Duodenal mucosa (tissue), 2 donors: ENCODE results near the gene TIGD6.

Source experiments
- H3K27ac ChIP-seq: one replicate; pipeline ENCODE4 v1.7.0; 2013; ENCODE audit warnings: low read depth, low read length
- H3K27me3 ChIP-seq, 2 donors: one replicate each; pipeline ENCODE4 v1.7.0; 2013; ENCODE audit warnings: low read length in 2 of 2, control low read depth in 1 of 2; ENCODE audit not compliant: insufficient read depth in 2 of 2, control insufficient read depth in 1 of 2
- H3K36me3 ChIP-seq, 2 donors: one replicate each; pipeline ENCODE4 v1.7.0; 2013; ENCODE audit warnings: low read length in 2 of 2, control low read depth in 1 of 2; ENCODE audit not compliant: insufficient read depth in 2 of 2, control insufficient read depth in 1 of 2
- H3K4me1 ChIP-seq, 2 donors: one replicate each; pipeline ENCODE4 v1.7.0; 2013; ENCODE audit warnings: low read length in 2 of 2, control low read depth in 1 of 2; ENCODE audit not compliant: insufficient read depth in 2 of 2, control insufficient read depth in 1 of 2
- H3K4me3 ChIP-seq, 2 donors: one replicate each; pipeline ENCODE4 v1.7.0; 2013; ENCODE audit warnings: low read length in 2 of 2, low read depth in 1 of 2
- H3K9ac ChIP-seq, 2 donors: one replicate each; pipeline ENCODE4 v1.7.0; 2013; ENCODE audit warnings: low read length in 2 of 2, low read depth in 1 of 2
- H3K9me3 ChIP-seq, 2 donors: one replicate each; pipeline ENCODE4 v1.7.0; 2013; ENCODE audit warnings: low read length in 2 of 2, control low read depth in 1 of 2; ENCODE audit not compliant: control insufficient read depth in 1 of 2

Gene TIGD6

DNA sequence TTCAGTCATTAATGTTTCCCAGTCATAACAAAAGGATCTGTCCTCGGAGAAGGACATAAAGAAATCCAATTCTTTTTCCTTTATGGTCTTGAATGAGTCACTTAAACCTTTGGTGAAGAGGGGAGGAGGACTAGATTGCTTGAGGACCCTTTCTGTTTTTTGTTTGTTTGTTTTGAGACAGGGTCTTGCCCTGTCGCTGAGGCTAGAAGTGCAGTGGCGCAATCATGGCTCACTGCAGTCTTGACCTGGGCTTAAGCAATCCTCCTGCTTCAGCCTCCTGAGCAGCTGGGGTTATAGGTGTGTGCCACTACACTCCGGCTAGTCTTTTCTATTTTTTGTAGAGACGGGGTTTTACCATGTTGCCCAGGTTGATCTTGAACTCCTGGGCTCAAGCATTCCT lies 12.3 kb downstream of the TIGD6 start:
- no peak overlapping the region for H3K27ac ChIP-seq
- no peak overlapping the region for H3K9ac ChIP-seq
- no peaks in the 10 kb centered on the region for H3K27me3 ChIP-seq
- H3K9me3 ChIP-seq: no peaks in the 10 kb centered on the region
- H3K36me3 ChIP-seq: no peaks in the 10 kb centered on the region
- peaks cover 0 to 3% of the 10 kb centered on the region in 2 donors for H3K4me1 ChIP-seq
- H3K4me3 ChIP-seq: no peak overlapping the region

DNA sequence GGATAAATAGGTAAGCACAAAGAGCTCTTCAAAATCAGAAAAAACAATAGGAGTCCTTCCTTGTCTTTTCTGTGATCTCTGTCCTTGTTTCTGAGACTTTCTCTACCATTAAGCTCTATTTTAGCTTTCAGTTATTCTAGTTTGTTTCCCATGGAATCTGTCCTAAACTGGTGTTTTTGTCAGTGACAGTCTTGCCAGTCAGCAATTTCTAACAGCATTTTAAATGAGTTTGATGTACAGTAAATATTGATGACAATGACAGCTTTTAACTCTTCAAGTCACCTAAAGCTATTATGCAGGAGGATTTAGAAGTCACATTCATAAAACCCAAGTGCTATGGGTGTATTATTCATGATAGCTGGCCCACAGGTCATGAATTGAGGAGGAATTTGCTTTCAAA lies 17.9 kb downstream of the TIGD6 start:
- no peak overlapping the region for H3K9ac ChIP-seq
- H3K9me3 ChIP-seq: no peaks in the 10 kb centered on the region
- H3K36me3 ChIP-seq: peaks cover 14 to 19% of the 10 kb centered on the region in 2 donors
- H3K27ac ChIP-seq: no peak overlapping the region
- no peak overlapping the region for H3K4me3 ChIP-seq
- no peaks in the 10 kb centered on the region for H3K27me3 ChIP-seq
- peaks cover 7 to 12% of the 10 kb centered on the region in 2 donors for H3K4me1 ChIP-seq

DNA sequence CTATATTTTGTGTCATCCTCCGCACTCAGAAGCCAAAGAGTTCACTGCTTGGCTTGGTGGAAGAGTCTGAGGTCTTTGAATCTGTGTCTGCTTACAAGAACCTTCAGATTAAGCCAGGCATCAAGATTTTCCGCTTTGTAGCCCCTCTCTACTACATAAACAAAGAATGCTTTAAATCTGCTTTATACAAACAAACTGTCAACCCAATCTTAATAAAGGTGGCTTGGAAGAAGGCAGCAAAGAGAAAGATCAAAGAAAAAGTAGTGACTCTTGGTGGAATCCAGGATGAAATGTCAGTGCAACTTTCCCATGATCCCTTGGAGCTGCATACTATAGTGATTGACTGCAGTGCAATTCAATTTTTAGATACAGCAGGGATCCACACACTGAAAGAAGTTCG lies 19.2 kb downstream of the TIGD6 start:
- H3K9ac ChIP-seq: no peak overlapping the region
- no peaks in the 10 kb centered on the region for H3K27me3 ChIP-seq
- no peak overlapping the region for H3K27ac ChIP-seq
- peaks cover 7 to 12% of the 10 kb centered on the region in 2 donors for H3K4me1 ChIP-seq
- H3K4me3 ChIP-seq: no peak overlapping the region
- H3K36me3 ChIP-seq: peaks cover 14 to 19% of the 10 kb centered on the region in 2 donors
- H3K9me3 ChIP-seq: no peaks in the 10 kb centered on the region

DNA sequence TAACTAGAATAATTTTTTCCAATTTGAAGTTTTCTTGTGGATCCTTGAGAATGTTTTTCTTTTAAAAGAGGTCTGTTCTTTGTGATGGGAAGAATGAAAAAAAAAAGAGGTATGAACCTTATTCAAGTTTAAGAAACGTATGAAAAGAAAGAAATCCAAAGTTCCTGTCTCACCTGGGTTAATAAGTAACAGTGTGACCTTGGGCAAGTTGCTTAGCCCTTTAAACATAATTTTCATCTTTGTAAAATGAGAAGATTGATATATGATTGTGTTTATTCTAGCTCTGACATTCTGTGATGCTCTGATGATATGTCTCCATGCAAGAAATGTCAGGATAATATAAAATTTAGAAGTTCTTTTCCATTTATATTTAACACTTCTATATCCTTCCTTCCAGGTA lies 20.6 kb downstream of the TIGD6 start:
- Histone ChIP-seq H3K36me3 (peaks cover 14 to 19% of the 10 kb centered on the region in 2 donors), H3K27ac (no peak overlapping the region), H3K9me3 (no peaks in the 10 kb centered on the region), H3K4me3 (no peak overlapping the region), H3K4me1 (peaks cover 7 to 12% of the 10 kb centered on the region in 2 donors), H3K9ac (no peak overlapping the region), H3K27me3 (no peaks in the 10 kb centered on the region)

DNA sequence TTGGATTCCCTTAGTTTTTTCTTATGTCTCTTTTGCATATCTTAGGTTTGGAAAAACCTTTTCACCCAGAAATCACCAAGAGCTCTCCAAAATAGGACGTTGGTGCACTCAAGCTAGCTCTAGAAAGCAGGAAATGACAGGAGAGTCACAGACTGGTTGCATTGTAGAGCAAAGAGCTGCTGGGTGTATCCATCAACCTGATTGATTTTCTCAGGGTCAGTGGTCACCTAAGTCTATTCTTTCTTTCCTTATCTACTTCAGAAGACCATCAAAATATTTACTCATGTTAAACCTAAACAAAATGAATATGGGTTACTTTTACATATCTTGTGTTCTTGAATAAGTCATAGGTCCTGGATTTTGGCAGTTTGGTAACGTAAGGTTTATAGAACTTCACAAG lies 25.0 kb downstream of the TIGD6 start:
- H3K9ac ChIP-seq: no peak overlapping the region
- no peaks in the 10 kb centered on the region for H3K9me3 ChIP-seq
- H3K4me3 ChIP-seq: no peak overlapping the region
- H3K4me1 ChIP-seq: peaks cover 5 to 6% of the 10 kb centered on the region in 2 donors
- H3K36me3 ChIP-seq: peaks cover 8 to 9% of the 10 kb centered on the region in 2 donors
- H3K27me3 ChIP-seq: no peaks in the 10 kb centered on the region
- H3K27ac ChIP-seq: no peak overlapping the region

DNA sequence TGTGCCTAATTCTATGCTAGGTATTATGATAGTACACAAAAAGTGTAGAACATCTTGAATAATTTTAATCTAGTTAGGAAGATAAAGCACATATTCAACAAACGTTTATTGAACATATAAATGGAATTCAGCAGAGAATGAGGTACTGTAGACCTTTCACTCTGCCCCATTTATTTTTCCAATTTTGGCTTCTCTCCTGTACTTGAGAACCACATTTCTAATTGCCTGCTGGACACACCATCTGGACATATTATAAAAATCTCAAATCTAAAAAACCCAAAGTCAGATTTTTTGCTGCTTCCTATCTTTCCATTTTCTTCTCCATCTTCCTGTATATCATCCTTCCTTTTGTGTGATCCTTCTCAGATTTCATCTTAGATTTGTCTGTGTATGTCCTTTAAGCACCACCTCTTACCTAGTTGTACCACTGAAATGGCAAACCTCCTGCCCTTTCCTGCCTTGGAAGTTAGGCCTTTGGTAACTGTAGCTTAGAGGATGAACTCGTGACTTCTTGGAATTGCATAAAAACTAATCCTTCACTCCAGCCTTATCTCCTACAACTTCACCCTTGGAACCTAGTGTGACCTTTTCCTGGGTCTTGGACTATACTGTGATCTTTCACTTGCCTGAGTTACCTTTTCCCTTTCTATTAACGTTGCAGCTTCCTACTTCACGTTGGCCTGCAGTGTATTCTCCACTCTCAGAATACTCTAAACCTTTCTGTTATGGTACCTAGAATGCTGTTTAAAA lies 31.1 kb downstream of the TIGD6 start:
- H3K27ac ChIP-seq: no peak overlapping the region
- no peaks in the 10 kb centered on the region for H3K27me3 ChIP-seq
- H3K4me1 ChIP-seq: peaks cover 10 to 17% of the 10 kb centered on the region in 2 donors
- no peak overlapping the region for H3K9ac ChIP-seq
- no peak overlapping the region for H3K4me3 ChIP-seq
- H3K36me3 ChIP-seq: no peaks in the 10 kb centered on the region
- H3K9me3 ChIP-seq: no peaks in the 10 kb centered on the region

DNA sequence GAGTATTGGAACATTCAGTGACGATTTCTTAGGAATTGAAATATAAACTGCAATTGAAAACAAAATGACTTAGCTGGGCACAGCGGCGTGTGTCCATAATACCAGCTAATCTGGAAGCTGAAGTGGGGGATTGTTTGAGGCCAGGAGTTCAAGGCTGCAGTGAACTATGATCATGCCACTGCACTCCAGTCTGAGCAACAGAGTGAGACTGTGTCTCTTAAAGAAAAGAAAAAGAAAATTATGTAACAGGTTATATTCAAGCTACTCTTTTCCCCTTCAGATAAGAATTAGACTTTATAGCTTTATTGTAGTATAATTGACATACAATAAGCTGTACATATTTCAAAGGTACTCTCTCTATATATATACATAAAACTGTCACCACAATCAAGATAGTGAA lies 33.5 kb downstream of the TIGD6 start:
- Histone ChIP-seq H3K4me1 (peaks cover 10 to 17% of the 10 kb centered on the region in 2 donors), H3K27me3 (no peaks in the 10 kb centered on the region), H3K9me3 (no peaks in the 10 kb centered on the region), H3K36me3 (no peaks in the 10 kb centered on the region), H3K9ac (no peak overlapping the region), H3K4me3 (no peak overlapping the region), H3K27ac (no peak overlapping the region)

DNA sequence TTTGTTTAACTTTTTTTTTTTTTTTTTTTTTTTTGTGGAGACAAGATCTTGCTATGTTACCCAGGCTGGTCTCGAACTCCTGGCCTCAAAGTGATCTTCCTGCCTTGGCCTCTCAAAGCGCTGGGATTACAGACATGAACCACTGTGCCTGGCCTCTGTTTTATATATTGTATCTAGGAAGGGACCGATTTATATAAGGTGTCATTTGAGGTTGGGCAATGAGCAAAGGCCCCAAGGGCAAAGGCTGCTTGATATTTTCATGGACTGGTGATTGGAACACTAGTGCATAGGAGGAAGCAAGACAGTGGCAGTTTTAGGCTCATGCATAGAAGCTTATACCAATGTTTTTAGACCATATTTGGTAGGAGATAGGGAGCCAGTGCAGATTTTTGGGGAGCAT lies 36.7 kb downstream of the TIGD6 start:
- H3K4me3 ChIP-seq: no peak overlapping the region
- H3K9ac ChIP-seq: no peak overlapping the region
- no peaks in the 10 kb centered on the region for H3K36me3 ChIP-seq
- no peaks in the 10 kb centered on the region for H3K27me3 ChIP-seq
- H3K4me1 ChIP-seq: peaks cover 20 to 22% of the 10 kb centered on the region in 2 donors
- no peak overlapping the region for H3K27ac ChIP-seq
- H3K9me3 ChIP-seq: no peaks in the 10 kb centered on the region

DNA sequence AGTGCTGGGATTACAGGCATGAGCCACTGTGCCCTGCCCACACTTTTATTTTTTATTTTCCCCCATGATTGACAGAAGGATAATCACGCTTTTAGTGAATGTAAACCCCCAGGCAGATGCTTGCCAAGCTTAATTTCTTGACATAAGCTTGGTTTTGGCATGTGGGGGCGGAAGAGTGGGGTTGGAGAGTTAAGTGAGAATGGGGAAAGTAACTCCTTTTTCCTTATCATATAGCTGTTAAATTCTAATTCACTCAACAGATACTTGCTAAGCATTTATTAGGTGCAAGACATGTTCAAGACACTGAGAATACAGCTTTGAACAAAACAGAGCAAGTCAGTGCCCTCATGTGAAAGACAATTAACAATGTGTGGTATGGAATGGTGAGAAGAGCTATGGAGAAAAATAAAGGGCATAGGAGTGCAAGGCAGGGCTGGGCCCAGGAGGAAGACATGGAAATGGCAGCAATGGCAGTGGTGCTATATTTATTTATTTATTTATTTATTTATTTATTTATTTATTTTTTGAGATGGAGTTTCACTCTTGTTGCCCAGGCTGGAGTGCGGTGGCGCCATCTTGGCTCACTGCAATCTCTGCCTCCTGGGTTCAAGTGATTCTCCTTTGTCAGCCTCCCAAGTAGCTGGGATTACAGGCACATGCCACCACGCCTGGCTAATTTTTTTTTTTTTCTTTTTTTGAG lies 37.7 kb downstream of the TIGD6 start:
- H3K9ac ChIP-seq: no peak overlapping the region
- no peak overlapping the region for H3K4me3 ChIP-seq
- H3K4me1 ChIP-seq: peaks cover 18 to 20% of the 10 kb centered on the region in 2 donors
- H3K9me3 ChIP-seq: no peaks in the 10 kb centered on the region
- H3K27me3 ChIP-seq: no peaks in the 10 kb centered on the region
- no peaks in the 10 kb centered on the region for H3K36me3 ChIP-seq
- no peak overlapping the region for H3K27ac ChIP-seq

DNA sequence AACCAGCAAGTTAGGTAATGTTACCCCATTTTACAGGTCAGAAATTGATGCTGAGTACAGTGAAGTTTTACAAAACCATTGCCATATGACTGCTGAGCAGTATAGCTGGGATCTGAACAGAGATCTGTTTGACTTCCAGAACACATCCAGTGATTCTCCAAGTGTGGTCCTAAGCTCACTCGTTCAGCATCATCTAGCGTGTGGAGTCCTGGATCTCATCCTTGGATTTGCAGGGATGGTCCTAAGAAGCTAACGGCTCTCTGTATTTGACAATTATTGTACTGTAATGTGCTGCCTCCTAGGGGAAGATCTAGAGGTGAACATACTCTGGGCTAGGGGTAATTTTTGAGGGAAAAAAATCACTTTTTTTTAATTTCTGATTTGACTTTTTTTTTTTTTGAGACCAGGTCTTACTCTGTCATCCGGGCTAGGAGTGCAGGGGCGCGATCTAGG lies 38.5 kb downstream of the TIGD6 start:
- Histone ChIP-seq H3K27ac (no peak overlapping the region), H3K4me1 (peaks cover 12 to 20% of the 10 kb centered on the region in 2 donors), H3K9ac (peak overlapping the region in 1 of 2 donors; percentile 79)

More for the DNA sequence above, 38.5 kb downstream of the TIGD6 start:
- Histone ChIP-seq H3K4me3 (peak overlapping the region; percentile 80 to 87), H3K9me3 (no peaks in the 10 kb centered on the region), H3K27me3 (no peaks in the 10 kb centered on the region), H3K36me3 (no peaks in the 10 kb centered on the region)
